ENCODE data around the gene PITPNM1.
"Not testable (repeated sequence)": the region's sequence is repeated elsewhere in the genome, so short reads cannot be mapped to it uniquely, and the experiment has no call there.

DNA sequence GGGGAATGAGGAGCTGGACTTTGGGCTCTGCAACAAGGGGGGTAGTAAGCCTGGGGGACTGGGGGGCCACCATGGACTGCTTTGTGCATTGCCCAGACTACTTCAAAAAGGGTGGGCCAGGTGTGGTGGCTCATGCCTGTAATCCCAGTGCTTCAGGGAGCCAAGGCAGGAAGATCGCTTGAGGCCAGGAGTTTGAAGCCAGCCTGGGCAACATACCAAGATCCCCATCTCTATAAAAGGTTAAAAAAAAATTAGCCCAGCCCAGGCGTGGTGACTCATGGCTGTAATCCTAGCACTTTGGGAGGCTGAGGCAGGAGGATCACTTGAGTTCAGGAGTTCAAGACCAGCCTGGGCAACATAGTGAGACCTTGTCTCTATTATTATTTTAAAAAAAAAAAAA lies 39.6 kb downstream of the PITPNM1 start:
- TF ChIP-seq ARNTL (CRISPR knock-in tag; IDR thresholded peaks at IDR 0.05; ENCODE audit: borderline replicate concordance, low read depth); BACH2 (CRISPR knock-in tag; IDR thresholded peaks at IDR 0.05; ENCODE audit: borderline replicate concordance); CSDC2 (CRISPR knock-in tag; IDR thresholded peaks at IDR 0.05); TOX (CRISPR knock-in tag; IDR thresholded peaks at IDR 0.05; ENCODE audit: borderline replicate concordance); ZFP30 (CRISPR knock-in tag; IDR thresholded peaks at IDR 0.05); ISL1 (CRISPR knock-in tag; IDR thresholded peaks at IDR 0.05); PATZ1 (CRISPR knock-in tag; IDR thresholded peaks at IDR 0.05; ENCODE audit: borderline replicate concordance); ZFP3 (CRISPR knock-in tag; IDR thresholded peaks at IDR 0.05); TCF4 (CRISPR knock-in tag; IDR thresholded peaks at IDR 0.05; ENCODE audit: borderline replicate concordance); ESRRG (CRISPR knock-in tag; IDR thresholded peaks at IDR 0.05): not testable (repeated sequence)
- TF ChIP-seq, protein P1, sequence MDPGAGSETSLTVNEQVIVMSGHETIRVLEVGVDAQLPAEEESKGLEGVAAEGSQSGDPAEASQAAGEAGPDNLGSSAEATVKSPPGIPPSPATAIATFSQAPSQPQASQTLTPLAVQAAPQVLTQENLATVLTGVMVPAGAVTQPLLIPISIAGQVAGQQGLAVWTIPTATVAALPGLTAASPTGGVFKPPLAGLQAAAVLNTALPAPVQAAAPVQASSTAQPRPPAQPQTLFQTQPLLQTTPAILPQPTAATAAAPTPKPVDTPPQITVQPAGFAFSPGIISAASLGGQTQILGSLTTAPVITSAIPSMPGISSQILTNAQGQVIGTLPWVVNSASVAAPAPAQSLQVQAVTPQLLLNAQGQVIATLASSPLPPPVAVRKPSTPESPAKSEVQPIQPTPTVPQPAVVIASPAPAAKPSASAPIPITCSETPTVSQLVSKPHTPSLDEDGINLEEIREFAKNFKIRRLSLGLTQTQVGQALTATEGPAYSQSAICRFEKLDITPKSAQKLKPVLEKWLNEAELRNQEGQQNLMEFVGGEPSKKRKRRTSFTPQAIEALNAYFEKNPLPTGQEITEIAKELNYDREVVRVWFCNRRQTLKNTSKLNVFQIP (CRISPR knock-in tag; IDR thresholded peaks at IDR 0.05; ENCODE audit: borderline replicate concordance, low read depth): not testable (repeated sequence)
